Suppressor macrophage treated with lipopolysaccharide for 1 hour (primary cell): ENCODE data around the gene PI16.
A peak's percentile ranks its signal among the peaks of the same experiment; 100 is the strongest.

Experiments
- DNase-seq, 3 donors: peaks; one replicate each; pipeline ENCODE4 v3.0.0-alpha.2; 2020 to 2022

PI16 gene

GRCh38 chr6:37005061-37005810 lies 50.7 kb downstream of the PI16 start, which contains the start of gene FGD2:
FGD2 (plus strand) TSS chr6:37005655; CDS start chr6:37005818, 163 bp downstream.
- DNase-seq, result peak; percentile 79 to 85 (median 80)

- DNase-seq, result peak; percentile 54 to 76 (median 56)
These were observed 51.5 kb downstream of the PI16 start for GRCh38 chr6:37005827-37006567.

GRCh38 chr6:37006793-37007339 lies 52.3 kb downstream of the PI16 start:
- DNase-seq, result peak; percentile 48 to 72 (median 55)

GRCh38 chr6:37007340-37008043 lies 53.0 kb downstream of the PI16 start:
- DNase-seq, result peak; percentile 78 to 91 (median 81)

- peak; percentile 70 to 85 (median 77) for DNase-seq
These were observed 54.2 kb downstream of the PI16 start for GRCh38 chr6:37008484-37009465.

- DNase-seq, result no peak
These were observed 55.9 kb downstream of the PI16 start for GRCh38 chr6:37010402-37010892.

GRCh38 chr6:37011656-37012378 lies 57.3 kb downstream of the PI16 start:
- peak; percentile 69 to 81 (median 74) for DNase-seq

GRCh38 chr6:37013516-37014491 lies 59.3 kb downstream of the PI16 start:
- no peak for DNase-seq
